Activated CD4-positive, alpha-beta T cell treated with anti-CD3 and anti-CD28 coated beads, Interleukin-2, amount 50 U/mL, for 48 hours (primary cell): Measurements from ENCODE around the gene BDP1.
"Not testable (repeated sequence)": the region's sequence is repeated elsewhere in the genome, so short reads cannot be mapped to it uniquely, and the experiment has no call there.

Experiments
- DNase-seq, 2 experiments: peaks; one replicate each; pipeline ENCODE4 v3.0.0-alpha.2; 2020

Gene BDP1, protein sequence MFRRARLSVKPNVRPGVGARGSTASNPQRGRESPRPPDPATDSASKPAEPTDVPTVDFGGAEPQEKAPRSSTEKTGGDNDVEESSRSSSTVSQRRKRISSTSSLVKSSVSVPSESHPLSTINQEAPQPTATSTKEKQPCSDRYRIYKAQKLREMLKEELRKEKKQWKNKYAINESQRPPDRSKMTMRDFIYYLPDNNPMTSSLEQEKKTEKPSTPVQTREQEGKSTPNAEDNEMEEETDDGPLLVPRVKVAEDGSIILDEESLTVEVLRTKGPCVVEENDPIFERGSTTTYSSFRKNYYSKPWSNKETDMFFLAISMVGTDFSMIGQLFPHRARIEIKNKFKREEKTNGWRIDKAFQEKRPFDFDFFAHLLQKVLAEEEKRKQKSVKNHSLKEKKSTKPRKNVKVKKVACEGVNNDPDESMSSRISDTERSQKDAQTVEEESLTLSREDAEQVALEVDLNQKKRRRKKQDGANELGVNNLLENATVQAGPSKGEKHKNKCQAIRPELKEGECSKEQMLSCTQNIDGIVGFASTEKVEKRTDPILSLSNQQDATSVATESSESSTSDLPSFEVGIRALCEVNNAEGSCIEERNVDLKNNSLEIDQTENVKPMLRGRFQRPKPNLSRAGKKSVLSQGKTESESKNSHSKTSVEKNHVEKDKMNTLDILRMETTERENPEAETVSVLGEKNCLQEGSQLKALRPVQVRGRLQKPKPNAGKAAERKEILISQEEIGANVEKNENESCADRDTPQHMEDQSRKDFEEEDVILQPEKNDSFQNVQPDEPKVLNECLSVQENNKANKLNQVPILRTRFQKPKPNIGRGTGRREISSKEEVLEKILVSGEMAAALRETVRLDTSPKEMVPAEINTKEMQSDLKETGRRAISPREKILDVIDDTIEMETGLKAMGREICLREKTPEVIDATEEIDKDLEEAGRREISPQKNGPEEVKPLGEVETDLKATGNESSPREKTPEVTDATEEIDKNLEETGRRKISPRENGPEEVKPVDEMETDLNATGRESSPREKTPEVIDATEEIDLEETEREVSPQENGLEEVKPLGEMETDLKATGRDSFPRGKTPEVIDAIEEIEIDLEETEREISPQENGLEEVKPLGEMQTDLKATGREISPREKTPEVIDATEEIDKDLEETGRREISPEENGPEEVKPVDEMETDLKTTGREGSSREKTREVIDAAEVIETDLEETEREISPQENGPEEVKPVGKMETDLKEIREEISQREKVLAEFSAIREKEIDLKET (N-terminal part only)

GRCh38 chr5:71455427-71456361 is at the start of gene BDP1:
BDP1 (plus strand) TSS chr5:71455651; CDS start chr5:71455878, 227 bp downstream.
- peak; percentile 98 for DNase-seq

DNA sequence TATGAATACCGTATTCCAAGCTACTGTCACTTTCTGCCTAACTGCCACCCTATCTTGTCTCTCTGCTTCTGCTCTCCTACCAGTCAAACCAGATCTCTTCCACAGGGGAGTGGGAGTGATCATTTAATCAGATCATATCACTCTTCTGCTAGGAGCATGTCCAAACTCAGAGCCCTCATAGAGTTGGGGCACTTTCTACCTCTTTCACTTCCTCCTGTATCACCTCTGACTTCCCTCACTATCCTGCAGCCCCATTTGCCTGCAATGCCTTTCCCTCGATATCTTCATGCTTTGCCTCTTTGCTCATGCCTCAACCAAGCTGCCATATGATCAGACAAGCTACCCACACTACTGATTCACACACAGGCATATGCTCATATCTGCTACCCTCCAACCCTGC is 45.4 kb upstream of the BDP1 start:
- DNase-seq, result not testable (repeated sequence)

DNA sequence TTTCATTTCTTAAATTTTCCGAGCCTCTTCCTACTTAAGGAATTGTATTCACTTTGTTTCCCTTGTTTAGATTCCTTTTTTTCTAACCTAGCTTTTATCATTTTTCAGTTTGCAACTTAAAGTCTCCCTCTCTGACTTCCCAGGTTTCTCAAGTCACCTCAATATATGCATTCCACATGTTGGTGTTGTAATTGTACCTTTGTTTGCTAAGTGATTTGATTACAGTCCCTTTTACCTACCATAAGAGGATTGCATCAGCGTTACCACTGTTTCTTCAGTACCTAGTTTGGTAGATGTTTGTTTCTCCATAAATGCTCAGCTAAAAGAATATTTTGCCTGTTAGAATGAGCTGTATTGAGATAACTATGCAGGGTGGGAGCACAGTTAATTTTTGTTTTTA is 39.8 kb upstream of the BDP1 start:
- not testable (repeated sequence) for DNase-seq

DNA sequence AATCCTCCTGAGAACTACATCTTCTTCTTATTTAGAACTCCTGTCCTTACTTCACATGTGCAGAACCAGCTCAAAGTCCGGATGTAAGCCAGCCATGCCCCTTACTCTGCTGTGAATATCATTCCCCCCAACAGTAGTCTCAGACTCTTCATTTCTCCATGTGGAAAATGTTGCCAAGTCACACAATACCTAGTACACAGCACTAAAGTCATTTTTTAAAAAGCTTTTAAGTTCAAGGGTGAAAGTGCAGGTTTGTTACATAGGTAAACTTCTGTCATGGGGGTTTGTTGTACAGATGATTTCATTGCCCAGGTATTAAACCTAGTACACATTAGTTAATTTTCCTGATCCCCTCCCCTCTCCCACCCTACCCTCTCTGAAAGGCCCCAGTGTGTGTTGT is 37.4 kb upstream of the BDP1 start:
- DNase-seq, result not testable (repeated sequence)

DNA sequence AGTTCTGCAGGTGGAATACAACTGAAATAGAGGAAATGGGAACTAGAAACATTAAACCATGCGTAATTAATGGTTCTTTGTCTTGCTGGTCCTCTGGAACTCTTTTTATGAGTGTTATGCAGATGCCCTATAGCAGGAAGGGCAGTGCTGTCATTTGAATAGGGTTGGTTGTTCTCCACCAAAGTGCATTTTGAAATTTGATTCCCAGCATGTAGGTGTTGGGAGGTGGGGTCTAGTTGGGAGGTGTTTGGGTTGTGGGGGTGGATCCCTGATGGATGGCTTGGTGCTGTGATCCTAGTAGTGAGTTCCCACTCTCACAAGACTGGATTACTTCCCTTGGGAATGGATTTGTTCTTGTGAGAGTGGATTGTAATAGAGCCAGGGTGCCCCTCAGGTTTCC is 34.2 kb upstream of the BDP1 start:
- not testable (repeated sequence) for DNase-seq

DNA sequence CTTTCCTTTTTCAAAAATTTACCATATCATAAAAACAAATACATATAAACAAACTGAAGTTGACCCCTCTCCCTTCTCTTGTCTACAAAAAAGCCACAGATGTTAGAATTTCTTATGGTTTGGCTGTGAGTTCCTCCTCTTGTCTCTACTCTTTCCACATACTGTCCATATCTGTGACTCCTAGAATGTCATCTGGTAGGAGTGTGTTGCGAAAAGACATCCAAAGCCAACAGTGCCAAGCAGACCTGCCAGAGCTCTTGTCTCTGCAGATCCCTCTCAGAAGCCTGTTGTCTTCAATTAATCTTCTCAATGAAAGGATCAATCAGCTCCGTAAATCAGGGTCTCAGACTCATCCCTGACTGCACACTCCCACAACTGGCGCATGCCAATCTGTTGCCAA is 31.6 kb upstream of the BDP1 start:
- DNase-seq, result not testable (repeated sequence)

- DNase-seq, result not testable (repeated sequence)
These were observed 28.6 kb upstream of the BDP1 start for GRCh38 chr5:71426686-71427474.

GRCh38 chr5:71432410-71432809 is 23.0 kb upstream of the BDP1 start:
- DNase-seq, result not testable (repeated sequence)

- not testable (repeated sequence) for DNase-seq
These were observed 20.6 kb upstream of the BDP1 start for GRCh38 chr5:71434825-71435224.

DNA sequence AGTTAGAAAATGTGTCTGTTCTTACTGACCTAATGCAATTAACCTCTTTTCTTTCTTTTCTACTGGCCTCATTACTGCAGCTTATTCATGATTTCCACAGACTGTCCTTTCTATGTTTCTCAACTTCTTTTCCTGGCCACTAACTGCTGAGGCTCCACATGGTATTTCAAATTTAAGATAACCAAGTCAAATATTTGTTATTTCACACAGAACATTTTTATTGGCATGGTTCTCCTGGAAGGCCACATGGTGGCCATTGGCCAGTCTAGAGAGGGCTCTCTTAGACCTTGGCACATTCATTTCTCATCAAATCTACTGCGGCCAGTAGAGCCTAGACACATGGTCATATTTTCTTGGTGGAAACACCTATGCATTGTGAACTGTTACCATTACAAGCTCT is 13.9 kb upstream of the BDP1 start:
- not testable (repeated sequence) for DNase-seq

GRCh38 chr5:71443891-71444290 is 11.6 kb upstream of the BDP1 start:
- not testable (repeated sequence) for DNase-seq

DNA sequence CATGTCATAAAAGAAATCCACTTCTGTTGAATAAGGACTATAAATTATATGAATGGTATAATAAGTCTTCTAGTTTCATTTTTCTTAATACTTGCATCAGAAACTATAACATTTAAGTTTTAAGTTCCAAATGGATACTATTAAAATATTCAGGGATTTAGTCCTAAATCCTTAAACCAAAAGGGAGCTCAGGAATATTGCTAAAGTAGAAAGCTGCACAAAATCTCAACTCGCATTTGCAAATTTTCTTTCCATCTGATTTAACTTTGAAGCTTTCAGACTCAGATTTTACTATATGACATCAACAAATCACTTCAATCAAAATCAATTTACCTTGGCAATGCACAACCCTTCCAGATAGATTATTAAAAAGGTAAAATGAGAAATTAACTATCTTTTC is 10.4 kb upstream of the BDP1 start:
- DNase-seq, result not testable (repeated sequence)

- not testable (repeated sequence) for DNase-seq
These were observed 9.8 kb upstream of the BDP1 start for GRCh38 chr5:71445523-71446152.

- DNase-seq, result not testable (repeated sequence)
These were observed 8.8 kb upstream of the BDP1 start for GRCh38 chr5:71446540-71447216.

DNA sequence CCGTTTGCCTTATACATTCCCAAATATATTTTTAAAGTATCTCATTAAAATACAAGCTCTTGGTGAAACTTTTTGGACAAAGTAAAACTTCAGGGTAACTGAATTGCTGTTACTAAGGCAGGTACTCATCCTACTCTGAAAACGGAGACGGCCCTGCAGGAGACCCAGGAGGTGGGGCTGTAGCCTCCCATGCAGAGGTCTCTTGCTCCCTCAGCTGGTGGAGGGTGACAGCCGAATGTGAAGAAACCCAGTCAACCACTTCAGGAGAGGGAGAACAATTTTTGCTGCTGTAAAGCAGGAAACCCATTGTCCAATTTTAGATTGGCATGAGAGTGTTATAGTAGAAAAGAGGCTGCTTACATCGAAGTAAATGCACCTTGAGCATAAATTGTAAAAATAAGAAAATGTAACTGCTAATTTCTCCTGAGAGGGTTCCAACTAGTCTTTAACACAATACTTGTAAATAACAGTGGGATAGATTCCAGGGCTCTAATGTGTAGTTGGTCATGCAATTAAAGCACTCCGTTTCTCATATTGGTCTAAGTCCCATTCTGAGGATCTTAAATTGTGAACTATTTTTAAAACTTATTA is 8.1 kb upstream of the BDP1 start:
- peak; percentile 30 to 52 for DNase-seq

- no peak for DNase-seq
These were observed 2.6 kb upstream of the BDP1 start for GRCh38 chr5:71452876-71453275.

DNA sequence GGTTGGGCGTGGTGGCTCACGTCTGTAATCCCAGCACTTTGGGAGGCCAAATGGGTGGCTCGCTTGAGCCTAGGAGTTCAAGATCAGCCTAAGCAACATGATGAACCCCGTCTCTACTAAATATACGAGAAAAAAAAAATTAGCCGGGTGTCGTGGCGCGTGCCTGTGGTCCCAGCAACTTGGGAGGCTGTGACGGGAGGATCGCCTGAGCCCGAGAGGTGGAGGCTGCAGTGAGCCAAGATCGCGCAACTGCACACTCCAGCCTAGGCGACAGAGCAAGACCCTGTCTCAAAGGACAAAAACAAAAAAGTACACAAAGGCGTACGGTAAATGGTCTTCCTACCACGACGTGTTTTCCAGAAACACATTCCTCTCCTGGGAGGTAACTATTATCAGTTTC is 538 bp upstream of the BDP1 start:
- DNase-seq, result no peak

DNA sequence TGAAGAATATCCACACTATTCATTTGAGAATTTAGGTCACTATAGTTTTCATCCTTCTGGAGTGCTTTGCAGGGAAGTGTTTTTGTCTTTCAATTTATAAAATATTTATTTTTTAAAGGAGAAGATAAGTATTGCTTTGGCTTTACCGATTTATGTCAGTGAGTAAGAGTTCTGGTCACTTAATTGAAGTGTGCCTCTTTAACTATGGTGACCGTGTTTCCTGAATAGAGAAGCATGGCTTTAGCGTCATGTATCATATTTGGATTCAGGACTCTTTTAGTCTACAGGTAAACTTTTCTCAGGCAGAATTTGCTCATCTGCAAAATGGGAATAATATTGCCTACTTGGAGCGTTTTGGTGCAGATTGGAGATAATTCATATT is 902 bp downstream of the BDP1 start:
- no peak for DNase-seq

- DNase-seq, result no peak
These were observed 1.7 kb downstream of the BDP1 start for GRCh38 chr5:71457106-71457505.
